ENCODE data around the gene TDRD12.

DNA sequence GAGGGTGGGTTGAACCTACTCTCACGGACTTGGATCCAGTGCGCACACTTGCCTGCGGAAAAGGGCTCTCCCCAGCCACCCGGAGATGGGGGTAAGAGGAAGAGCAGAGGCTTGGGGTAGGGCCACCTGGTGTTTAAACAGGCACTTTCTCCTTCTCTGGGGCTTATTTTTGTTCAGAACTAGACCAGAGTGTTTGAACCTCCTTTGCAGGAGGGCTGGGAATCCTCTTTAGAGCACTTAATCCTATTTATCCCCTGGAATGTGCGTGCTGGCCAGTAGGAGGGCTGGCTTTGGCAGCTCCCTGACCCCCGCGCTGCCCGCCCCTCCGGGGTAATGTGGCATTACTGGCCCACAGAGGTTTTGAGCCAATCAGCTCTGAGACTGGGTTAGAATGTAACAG is 41.9 kb upstream of the TDRD12 start:
- TF ChIP-seq CTCF (conservative IDR thresholded peaks at IDR 0.05 in 1 of 2, IDR thresholded peaks at IDR 0.05 in 1 of 2; ENCODE audit: low read depth in 1 of 2, low read length in 2 of 2) (no peak), EZH2 (IDR thresholded peaks at IDR 0.05; ENCODE audit: low read length, missing control alignments) (no peak)

Data from fibroblast of lung (primary cell).